HEK293 (cell line): ENCODE data around the gene TGFB1I1.

ENCODE experiments used
- CTCF ChIA-PET: fragments of 350-600 bp; formaldehyde crosslinking; extraction: SDS; loops from one replicate; lab custom pipeline; 2021; ENCODE audit warnings: antibody characterized with exemption; lab: Yijun Ruan, JAX
- POLR2A ChIA-PET: fragments of 300-600 bp; formaldehyde crosslinking; extraction: SDS; loops from one replicate; lab custom pipeline; 2020; ENCODE audit warnings: antibody characterized with exemption, inconsistent platforms; lab: Yijun Ruan, JAX
- H3K27ac ChIP-seq: fragments of 200-500 bp; sonication (Bioruptor generic); 2 replicates; pipeline ENCODE4 v1.5.1; 2014; ENCODE audit warnings: low read depth, low read length, control low read depth, inconsistent platforms; ENCODE audit errors: extremely low read depth
- H3K36me3 ChIP-seq, 2 experiments: fragments of 200-500 bp in 1 of 2; sonication (Bioruptor generic) in 1 of 2; 1 replicate in 1 of 2; 2 replicates in 1 of 2; pipeline ENCODE4 v1.5.1; 2014 to 2017; ENCODE audit warnings: inconsistent platforms in 2 of 2, low read length in 2 of 2; ENCODE audit not compliant: control insufficient read depth in 2 of 2, insufficient read depth in 1 of 2
- H3K4me1 ChIP-seq: fragments of 200-500 bp; sonication (Bioruptor generic); 2 replicates; pipeline ENCODE4 v1.5.1; 2014; ENCODE audit warnings: mild to moderate bottlenecking, low read length, inconsistent platforms; ENCODE audit not compliant: control insufficient read depth, insufficient read depth
- H3K4me3 ChIP-seq: 2 replicates; pipeline ENCODE4 v1.5.1; 2011; ENCODE audit warnings: low read depth, mild to moderate bottlenecking, control low read depth, low read length, moderate library complexity
- H3K9me3 ChIP-seq: fragments of 200-500 bp; sonication (Bioruptor generic); 2 replicates; pipeline ENCODE4 v1.5.1; 2014; ENCODE audit warnings: low read depth, low read length, inconsistent platforms; ENCODE audit not compliant: control insufficient read depth, insufficient read depth
- GLIS1 ChIP-seq: fragments of 450-650 bp; formaldehyde crosslinking; IDR thresholded peaks from 2 replicates; pipeline ENCODE4 v1.5.1; 2016; ENCODE audit warnings: missing biosample characterization, missing genetic modification characterization
- IKZF3 ChIP-seq: fragments of 450-650 bp; IDR thresholded peaks from 2 replicates; pipeline ENCODE4 v1.5.0; 2018; ENCODE audit warnings: missing biosample characterization, mild to moderate bottlenecking, missing genetic modification characterization, moderate library complexity
- KLF16 ChIP-seq: fragments of 450-650 bp; formaldehyde crosslinking; IDR thresholded peaks from 2 replicates; pipeline ENCODE4 v1.5.1; 2017; ENCODE audit warnings: missing biosample characterization, missing genetic modification characterization
- KLF9 ChIP-seq: fragments of 450-650 bp; formaldehyde crosslinking; IDR thresholded peaks from 2 replicates; pipeline ENCODE4 v1.5.1; 2016; ENCODE audit warnings: missing biosample characterization, missing genetic modification characterization, low read depth
- MEIS1 ChIP-seq: sonication (generic); formaldehyde crosslinking; IDR thresholded peaks from 2 replicates; pipeline ENCODE4 v1.8.1; 2022; ENCODE audit warnings: missing genetic modification reagents, mild to moderate bottlenecking, borderline replicate concordance
- PRDM2 ChIP-seq: fragments of 450-650 bp; formaldehyde crosslinking; IDR thresholded peaks from 2 replicates; pipeline ENCODE4 v1.5.1; 2016; ENCODE audit warnings: missing biosample characterization, missing genetic modification characterization, borderline replicate concordance
- ZFHX2 ChIP-seq: fragments of 450-650 bp; formaldehyde crosslinking; conservative IDR thresholded peaks from 2 replicates; pipeline ENCODE4 v1.5.1; 2016; ENCODE audit warnings: missing biosample characterization, missing genetic modification characterization
- ZIC2 ChIP-seq: fragments of 450-650 bp; formaldehyde crosslinking; IDR thresholded peaks from 2 replicates; pipeline ENCODE4 v1.5.1; 2016; ENCODE audit warnings: missing biosample characterization, missing genetic modification characterization
- ZNF10 ChIP-seq: fragments of 450-650 bp; formaldehyde crosslinking; IDR thresholded peaks from 2 replicates; pipeline ENCODE4 v1.5.1; 2017; ENCODE audit warnings: missing biosample characterization, missing genetic modification characterization
- ZNF114 ChIP-seq: fragments of 450-650 bp; formaldehyde crosslinking; IDR thresholded peaks from 2 replicates; pipeline ENCODE4 v1.5.0; 2017; ENCODE audit warnings: missing biosample characterization, missing genetic modification characterization
- ZNF132 ChIP-seq: fragments of 450-650 bp; formaldehyde crosslinking; IDR thresholded peaks from 2 replicates; pipeline ENCODE4 v1.5.1; 2017; ENCODE audit warnings: missing biosample characterization, missing genetic modification characterization, borderline replicate concordance
- ZNF138 ChIP-seq: fragments of 450-650 bp; formaldehyde crosslinking; IDR thresholded peaks from 2 replicates; pipeline ENCODE4 v1.5.1; 2016; ENCODE audit warnings: missing biosample characterization, missing genetic modification characterization, borderline replicate concordance
- ZNF146 ChIP-seq: fragments of 450-650 bp; formaldehyde crosslinking; IDR thresholded peaks from 2 replicates; pipeline ENCODE4 v1.5.1; 2016; ENCODE audit warnings: missing biosample characterization, missing genetic modification characterization
- ZNF175 ChIP-seq: fragments of 450-650 bp; formaldehyde crosslinking; IDR thresholded peaks from 2 replicates; pipeline ENCODE4 v1.5.1; 2016; ENCODE audit warnings: missing biosample characterization, missing genetic modification characterization
- ZNF248 ChIP-seq: fragments of 450-650 bp; formaldehyde crosslinking; IDR thresholded peaks from 2 replicates; pipeline ENCODE4 v1.5.1; 2017; ENCODE audit warnings: missing biosample characterization, missing genetic modification characterization
- ZNF335 ChIP-seq: fragments of 450-650 bp; formaldehyde crosslinking; conservative IDR thresholded peaks from 2 replicates; pipeline ENCODE4 v1.5.1; 2016; ENCODE audit warnings: missing biosample characterization, missing genetic modification characterization
- ZNF514 ChIP-seq: fragments of 450-650 bp; formaldehyde crosslinking; IDR thresholded peaks from 2 replicates; pipeline ENCODE4 v1.5.1; 2016; ENCODE audit warnings: missing biosample characterization, missing genetic modification characterization
- ZNF529 ChIP-seq: fragments of 450-650 bp; formaldehyde crosslinking; IDR thresholded peaks from 2 replicates; pipeline ENCODE4 v1.5.1; 2017; ENCODE audit warnings: missing genetic modification characterization, missing biosample characterization; ENCODE audit not compliant: insufficient replicate concordance
- ZNF621 ChIP-seq: fragments of 450-650 bp; formaldehyde crosslinking; IDR thresholded peaks from 2 replicates; pipeline ENCODE4 v1.5.1; 2017; ENCODE audit warnings: missing biosample characterization, missing genetic modification characterization
- ZNF777 ChIP-seq: fragments of 450-650 bp; formaldehyde crosslinking; IDR thresholded peaks from 2 replicates; pipeline ENCODE4 v1.5.1; 2017; ENCODE audit warnings: missing biosample characterization, missing genetic modification characterization, borderline replicate concordance
- ZSCAN18 ChIP-seq: fragments of 450-650 bp; formaldehyde crosslinking; IDR thresholded peaks from 2 replicates; pipeline ENCODE4 v1.5.1; 2016; ENCODE audit warnings: missing biosample characterization, missing genetic modification characterization
- ZXDB ChIP-seq: fragments of 450-650 bp; formaldehyde crosslinking; IDR thresholded peaks from 2 replicates; pipeline ENCODE4 v1.5.1; 2016; ENCODE audit warnings: missing biosample characterization, missing genetic modification characterization
- TF ChIP-seq, protein P1 (sequence below): fragments of 450-650 bp; IDR thresholded peaks from 2 replicates; pipeline ENCODE4 v1.5.1; 2018; ENCODE audit warnings: missing biosample characterization, missing genetic modification characterization
- TF ChIP-seq, protein P2 (sequence below): IDR thresholded peaks from 2 replicates; pipeline ENCODE4 v1.6.1; 2011; ENCODE audit warnings: mild to moderate bottlenecking, low read depth, low read length, borderline replicate concordance
- TF ChIP-seq, protein P3 (sequence below): fragments of 450-650 bp; formaldehyde crosslinking; IDR thresholded peaks from 2 replicates; pipeline ENCODE4 v1.5.1; 2016; ENCODE audit warnings: missing biosample characterization, missing genetic modification characterization
- TF ChIP-seq, protein P4 (sequence below): fragments of 450-650 bp; formaldehyde crosslinking; IDR thresholded peaks from 2 replicates; pipeline ENCODE4 v1.5.1; 2016; ENCODE audit warnings: missing biosample characterization, missing genetic modification characterization

Gene TGFB1I1

GRCh38 chr16:31438414-31438813, 33.5 kb upstream of the TGFB1I1 start:
- Histone ChIP-seq H3K27ac (no peak overlapping the region), H3K4me1 (no peaks in the 10 kb centered on the region), H3K36me3 (no peaks in the 10 kb centered on the region), H3K9me3 (no peaks in the 10 kb centered on the region), H3K4me3 (no peak overlapping the region)
- POLR2A ChIA-PET: interaction anchor here (0.6 kb wide), 1 partner anchor 484 kb away, joined by 3 read pairs; no protein-coding TSS in a partner anchor
- CTCF ChIA-PET: interaction anchor here (0.7 kb wide), 1 partner anchor 477 kb away, joined by 4 read pairs; no protein-coding TSS in a partner anchor
- TF ChIP-seq ZFHX2 (tag by site-specific recombination) (no peak), ZNF138 (no peak), ZNF777 (tag by site-specific recombination) (no peak), MEIS1 (CRISPR knock-in tag) (no peak), ZNF514 (no peak), ZNF132 (tag by site-specific recombination) (no peak), IKZF3 (tag by site-specific recombination) (no peak), ZNF146 (no peak), ZNF114 (tag by site-specific recombination) (no peak), PRDM2 (tag by site-specific recombination) (no peak), ZIC2 (tag by site-specific recombination) (peak; percentile 53), ZNF621 (tag by site-specific recombination) (no peak), ZNF10 (tag by site-specific recombination) (no peak), ZNF335 (tag by site-specific recombination) (0 out of 2 replicates have a peak, but pooled peaks have one; percentile 19), ZNF248 (tag by site-specific recombination) (no peak), KLF9 (tag by site-specific recombination) (no peak), ZNF529 (tag by site-specific recombination) (no peak), KLF16 (tag by site-specific recombination) (no peak), ZXDB (tag by site-specific recombination) (no peak), ZNF175 (tag by site-specific recombination) (no peak), GLIS1 (peak; percentile 65), ZSCAN18 (tag by site-specific recombination) (no peak)
- TF ChIP-seq, protein P1, sequence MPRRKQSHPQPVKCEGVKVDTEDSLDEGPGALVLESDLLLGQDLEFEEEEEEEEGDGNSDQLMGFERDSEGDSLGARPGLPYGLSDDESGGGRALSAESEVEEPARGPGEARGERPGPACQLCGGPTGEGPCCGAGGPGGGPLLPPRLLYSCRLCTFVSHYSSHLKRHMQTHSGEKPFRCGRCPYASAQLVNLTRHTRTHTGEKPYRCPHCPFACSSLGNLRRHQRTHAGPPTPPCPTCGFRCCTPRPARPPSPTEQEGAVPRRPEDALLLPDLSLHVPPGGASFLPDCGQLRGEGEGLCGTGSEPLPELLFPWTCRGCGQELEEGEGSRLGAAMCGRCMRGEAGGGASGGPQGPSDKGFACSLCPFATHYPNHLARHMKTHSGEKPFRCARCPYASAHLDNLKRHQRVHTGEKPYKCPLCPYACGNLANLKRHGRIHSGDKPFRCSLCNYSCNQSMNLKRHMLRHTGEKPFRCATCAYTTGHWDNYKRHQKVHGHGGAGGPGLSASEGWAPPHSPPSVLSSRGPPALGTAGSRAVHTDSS: no peak
- TF ChIP-seq, protein P2, sequence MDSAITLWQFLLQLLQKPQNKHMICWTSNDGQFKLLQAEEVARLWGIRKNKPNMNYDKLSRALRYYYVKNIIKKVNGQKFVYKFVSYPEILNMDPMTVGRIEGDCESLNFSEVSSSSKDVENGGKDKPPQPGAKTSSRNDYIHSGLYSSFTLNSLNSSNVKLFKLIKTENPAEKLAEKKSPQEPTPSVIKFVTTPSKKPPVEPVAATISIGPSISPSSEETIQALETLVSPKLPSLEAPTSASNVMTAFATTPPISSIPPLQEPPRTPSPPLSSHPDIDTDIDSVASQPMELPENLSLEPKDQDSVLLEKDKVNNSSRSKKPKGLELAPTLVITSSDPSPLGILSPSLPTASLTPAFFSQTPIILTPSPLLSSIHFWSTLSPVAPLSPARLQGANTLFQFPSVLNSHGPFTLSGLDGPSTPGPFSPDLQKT: no peak
- TF ChIP-seq, protein P3, sequence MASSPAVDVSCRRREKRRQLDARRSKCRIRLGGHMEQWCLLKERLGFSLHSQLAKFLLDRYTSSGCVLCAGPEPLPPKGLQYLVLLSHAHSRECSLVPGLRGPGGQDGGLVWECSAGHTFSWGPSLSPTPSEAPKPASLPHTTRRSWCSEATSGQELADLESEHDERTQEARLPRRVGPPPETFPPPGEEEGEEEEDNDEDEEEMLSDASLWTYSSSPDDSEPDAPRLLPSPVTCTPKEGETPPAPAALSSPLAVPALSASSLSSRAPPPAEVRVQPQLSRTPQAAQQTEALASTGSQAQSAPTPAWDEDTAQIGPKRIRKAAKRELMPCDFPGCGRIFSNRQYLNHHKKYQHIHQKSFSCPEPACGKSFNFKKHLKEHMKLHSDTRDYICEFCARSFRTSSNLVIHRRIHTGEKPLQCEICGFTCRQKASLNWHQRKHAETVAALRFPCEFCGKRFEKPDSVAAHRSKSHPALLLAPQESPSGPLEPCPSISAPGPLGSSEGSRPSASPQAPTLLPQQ (tag by site-specific recombination): peak; percentile 51; the same call in 1 of the 2 replicates
- TF ChIP-seq, protein P4, sequence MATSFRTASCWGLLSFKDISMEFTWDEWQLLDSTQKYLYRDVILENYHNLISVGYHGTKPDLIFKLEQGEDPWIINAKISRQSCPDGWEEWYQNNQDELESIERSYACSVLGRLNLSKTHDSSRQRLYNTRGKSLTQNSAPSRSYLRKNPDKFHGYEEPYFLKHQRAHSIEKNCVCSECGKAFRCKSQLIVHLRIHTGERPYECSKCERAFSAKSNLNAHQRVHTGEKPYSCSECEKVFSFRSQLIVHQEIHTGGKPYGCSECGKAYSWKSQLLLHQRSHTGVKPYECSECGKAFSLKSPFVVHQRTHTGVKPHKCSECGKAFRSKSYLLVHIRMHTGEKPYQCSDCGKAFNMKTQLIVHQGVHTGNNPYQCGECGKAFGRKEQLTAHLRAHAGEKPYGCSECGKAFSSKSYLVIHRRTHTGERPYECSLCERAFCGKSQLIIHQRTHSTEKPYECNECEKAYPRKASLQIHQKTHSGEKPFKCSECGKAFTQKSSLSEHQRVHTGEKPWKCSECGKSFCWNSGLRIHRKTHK: no peak
